NCI-H1092 treated with DMSO at 0.1 percent for 48 hours (cell line): ENCODE measurements around the gene DENND5A.

Source experiments
- DNase-seq: peaks from one replicate; lab custom pipeline; 2025; lab: John Stamatoyannopoulos, UW

DENND5A gene

DNA sequence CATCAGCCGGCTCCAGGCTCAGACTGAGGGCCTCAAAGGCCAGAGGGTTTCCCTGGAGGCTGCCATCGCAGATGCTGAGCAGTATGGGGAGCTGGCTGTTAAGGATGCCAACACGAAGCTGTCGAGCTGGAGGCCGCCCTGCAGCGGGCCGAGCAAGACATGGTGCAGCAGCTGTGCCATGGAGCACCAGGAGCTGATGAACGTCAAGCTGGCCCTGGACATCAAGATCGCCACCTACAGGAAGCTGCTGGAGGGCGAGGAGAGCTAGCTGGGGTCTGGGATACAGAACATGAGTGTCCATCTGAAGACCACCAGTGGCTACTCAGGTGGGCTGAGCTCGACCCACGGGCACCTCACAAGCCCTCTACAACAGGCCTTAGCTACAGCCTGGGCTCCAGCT is 169.7 kb downstream of the DENND5A start:
- DNase-seq = no peak

- no peak for DNase-seq
Measured at GRCh38 chr11:9094420-9094819, 170.7 kb downstream of the DENND5A start.

DNA sequence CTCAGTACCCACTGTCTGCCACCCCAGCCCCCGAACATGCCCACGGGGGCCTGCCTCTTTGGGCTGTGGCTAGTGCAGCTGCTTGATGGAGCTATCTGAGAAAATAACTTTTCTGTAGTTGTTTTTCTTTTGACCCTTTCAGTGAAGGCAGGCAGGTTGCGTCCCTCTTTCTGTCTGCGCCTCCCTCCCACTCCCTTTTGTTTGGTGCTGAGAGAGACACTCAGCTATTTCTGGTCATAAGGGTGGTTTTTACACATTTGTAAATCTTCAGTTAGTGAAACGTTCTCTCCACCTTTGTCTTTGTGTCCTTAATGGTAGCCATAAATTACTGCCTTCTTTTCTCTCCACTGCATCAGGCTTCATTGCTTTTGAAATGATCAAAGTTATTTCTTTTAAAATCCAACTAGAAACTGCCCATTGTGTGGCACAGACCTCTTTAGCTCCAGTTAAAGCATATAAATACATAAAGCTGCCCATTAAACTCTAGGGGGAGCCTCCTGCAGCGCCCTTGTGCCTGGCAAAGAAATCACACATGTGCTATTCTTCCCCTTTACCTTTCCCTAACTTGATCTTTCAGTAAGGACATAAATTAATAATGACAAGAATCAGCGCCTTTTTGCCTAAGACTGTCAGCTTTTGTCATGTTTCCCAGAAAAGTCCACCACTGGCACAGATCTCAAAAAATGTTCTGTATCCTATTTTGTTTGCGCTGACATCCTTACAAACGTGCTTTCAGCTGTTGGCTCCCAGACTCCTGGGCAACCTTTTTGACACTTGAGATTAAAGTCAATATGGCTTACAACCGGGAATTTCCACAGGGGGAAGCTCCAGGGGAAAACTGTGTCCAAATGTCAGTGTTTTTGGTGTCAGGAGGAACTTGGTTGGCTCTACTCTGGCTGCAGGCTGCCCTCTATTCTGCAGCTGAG is 172.0 kb downstream of the DENND5A start:
- DNase-seq = peak; percentile 80

DNA sequence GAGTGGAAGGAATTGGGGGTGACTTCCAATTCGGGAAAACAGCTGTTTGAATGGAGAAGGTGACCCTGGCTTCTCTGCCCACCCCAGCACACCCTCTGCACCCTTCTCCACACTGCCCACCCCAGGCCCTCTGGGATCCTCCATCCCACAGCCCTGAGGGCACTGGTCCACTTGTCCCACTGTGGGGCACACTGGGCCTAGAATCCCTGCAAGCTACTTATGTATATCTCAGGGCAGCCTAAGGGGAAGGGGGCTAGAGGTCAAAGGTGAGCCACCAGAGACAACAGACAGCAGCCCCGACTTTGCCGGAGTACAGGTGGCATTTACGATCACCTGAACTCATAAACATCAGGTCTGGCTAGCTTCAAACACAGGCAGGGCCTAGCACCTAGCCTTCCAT is 173.1 kb downstream of the DENND5A start:
- DNase-seq = no peak

DNA sequence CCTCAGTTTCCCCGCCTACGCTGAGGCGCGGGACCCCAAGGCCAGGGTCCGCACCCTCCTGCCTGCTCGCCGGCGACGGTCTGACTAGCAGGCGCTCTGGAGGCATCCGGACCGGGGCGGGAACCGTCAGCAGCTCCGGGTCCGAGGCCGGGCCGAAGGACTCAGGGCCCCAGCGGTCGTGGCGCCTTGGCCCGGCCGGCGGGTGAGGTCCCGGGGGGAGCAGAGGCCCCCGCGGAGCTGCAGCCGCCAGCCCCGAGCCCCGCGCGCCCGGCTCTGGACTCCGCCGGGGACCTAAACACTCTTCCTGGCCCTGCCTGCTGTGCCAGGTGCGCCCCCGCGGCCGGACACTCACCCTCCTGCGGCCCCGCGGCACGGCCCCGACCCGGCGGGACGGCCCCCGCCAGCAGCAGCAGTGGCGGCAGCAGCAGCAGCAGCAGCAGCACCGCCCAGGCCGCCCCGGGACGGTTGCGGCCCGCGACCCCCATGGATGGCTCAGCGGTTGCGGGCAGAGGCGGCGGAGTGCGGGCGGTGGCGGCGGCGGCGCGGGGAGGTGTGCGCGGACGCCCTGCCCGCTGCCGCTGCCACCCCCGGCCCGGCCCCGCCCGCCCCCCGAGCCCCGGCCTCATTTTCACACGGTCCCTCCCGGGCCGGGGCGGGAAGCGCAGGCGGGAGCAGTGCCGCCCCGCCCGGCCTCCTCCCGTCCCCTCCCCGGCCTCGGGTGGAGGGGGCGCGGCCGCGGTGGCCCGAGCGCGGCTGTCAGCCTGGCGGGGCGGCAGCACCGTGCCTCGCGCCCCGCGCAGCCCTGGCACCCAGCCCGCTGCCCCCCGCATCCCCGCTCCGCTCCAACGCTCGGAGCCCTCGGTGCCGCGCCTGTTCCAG is 173.9 kb downstream of the DENND5A start, which contains the start of gene SCUBE2:
Gene SCUBE2 (minus strand): TSS at position 556 of the 879 bp plus-strand sequence. CDS start 71 bp downstream, at position 485.
- DNase-seq = no peak

- no peak for DNase-seq
Measured at GRCh38 chr11:9090488-9091043, 174.6 kb downstream of the DENND5A start.

DNA sequence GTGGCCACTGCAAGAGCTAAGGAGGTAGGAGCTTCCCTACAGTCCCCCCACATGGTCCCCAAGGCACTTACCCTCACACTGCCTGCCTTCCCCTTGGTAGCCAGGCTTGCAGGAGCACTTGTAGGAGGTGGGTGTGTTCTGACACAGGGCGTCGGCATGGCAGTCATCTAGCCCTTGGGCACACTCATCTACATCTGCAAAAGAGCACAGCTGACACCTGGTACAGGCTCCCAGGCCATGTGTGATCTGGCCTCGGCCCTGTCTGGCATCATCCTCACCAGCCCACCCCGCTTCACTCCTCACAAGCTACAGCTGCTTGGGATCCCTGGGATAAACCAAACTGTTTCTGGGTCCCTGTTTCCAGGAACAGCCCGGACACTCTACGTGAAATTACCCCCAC is 175.5 kb downstream of the DENND5A start:
- no peak for DNase-seq

DNA sequence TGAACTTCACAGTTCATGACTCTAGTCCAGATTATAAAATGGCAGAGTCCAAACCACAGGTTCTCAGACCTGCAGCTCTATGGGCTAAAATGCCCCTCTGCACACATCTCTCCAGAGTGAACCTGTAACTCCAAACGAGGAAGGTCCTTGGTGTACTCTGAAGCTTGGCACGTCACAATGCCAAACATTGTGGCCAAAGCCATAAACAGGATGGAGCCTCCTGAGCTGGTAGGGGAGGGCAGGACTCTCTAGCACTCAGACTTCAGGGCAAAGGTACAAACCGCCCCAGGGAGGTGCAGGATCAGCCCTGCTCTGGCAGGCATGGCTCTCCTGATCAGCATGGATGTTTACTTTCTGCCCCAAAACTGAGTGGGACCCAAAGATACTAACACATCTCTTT is 176.1 kb downstream of the DENND5A start:
- no peak for DNase-seq
